GM12891 (cell line): ENCODE results near the gene RFX2.
"Not testable (repeated sequence)": the region's sequence is repeated elsewhere in the genome, so short reads cannot be mapped to it uniquely, and the experiment has no call there.

Experiments used
- PAX5 ChIP-seq: IDR thresholded peaks from 2 replicates; pipeline ENCODE4 v1.6.1; 2011; ENCODE audit warnings: low read length, moderate library complexity, mild to moderate bottlenecking; ENCODE audit not compliant: insufficient read depth, severe bottlenecking
- POLR2A ChIP-seq: IDR thresholded peaks from 2 replicates; pipeline ENCODE4 v1.6.1; 2011; ENCODE audit warnings: low read depth, low read length, control low read depth

DNA sequence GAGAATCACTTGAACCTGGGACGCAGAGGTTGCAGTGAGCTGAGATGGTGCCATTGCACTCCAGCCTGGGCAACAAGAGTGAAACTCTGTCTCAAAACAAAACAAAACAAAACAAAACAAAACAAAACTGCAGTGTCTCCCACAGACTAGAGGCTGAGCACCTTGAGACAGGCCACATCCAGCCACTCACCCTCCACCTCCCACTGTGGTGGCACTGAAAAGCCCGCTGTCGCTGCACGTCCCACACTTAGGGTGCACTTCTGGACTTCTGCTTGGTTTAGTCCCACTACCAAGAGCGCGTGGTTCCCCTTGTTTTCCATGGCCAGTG lies 148.7 kb downstream of the RFX2 start:
- TF ChIP-seq POLR2A, PAX5: not testable (repeated sequence)
